ENCODE measurements around the gene ALK.

Gene ALK

GRCh38 chr2:29921560-29921915, at the start of gene ALK:
Gene ALK (minus strand): TSS chr2:29921586. CDS start chr2:29920659, 927 bp downstream.
- DNase-seq (ENCODE audit: low read depth in 2 of 2): peak; percentile 62

DNA sequence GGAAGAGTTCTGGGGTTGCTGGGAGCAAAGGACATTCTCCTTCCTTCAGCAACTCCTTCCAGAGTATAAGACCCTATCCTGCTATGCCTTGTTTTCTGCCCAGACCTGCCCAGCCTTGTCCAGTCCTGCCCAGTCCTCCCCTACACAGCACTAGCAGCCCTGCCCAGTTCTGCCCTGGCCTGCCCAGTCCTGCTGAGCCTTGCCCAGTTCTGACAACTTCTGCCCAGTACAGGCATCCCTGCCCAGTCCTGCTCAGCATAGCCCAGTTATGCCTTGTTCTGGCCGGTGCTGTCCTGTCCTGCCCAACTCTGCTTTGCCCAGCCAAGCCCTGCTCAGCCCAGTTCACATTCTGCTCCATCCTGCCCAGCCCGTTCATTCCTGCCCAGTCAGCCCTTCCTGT, 44.9 kb upstream of the ALK start:
- no peak for DNase-seq (ENCODE audit: low read depth in 2 of 2)

DNA sequence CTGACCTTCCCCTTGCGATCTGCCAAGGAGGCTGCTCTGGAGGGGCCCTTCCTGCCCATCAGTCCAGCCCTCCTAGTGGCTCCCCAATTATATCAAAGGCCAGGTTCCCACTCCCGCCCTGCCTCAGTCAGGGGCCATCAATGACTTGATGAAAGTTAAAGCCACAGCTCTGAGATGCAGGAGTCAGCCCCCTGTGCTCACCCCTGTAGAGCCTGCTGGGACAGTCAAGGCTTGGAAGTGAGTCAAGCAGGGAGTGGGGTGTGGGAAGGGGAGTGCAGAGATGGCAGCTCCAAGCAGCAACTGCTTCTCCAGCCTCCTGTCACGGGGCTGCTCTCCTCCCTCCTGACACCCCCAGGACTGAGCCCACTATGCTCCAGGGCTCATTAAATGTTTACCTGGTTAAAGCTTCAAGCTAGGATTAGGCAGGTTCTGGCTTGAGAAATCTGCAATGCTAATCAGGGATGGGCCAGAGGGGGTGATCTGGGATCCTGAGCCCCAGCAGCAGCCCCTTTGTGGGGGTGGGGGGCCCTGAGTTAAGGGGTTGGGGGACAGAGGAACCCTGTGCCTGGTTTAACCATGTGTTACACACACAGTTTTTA, 42.7 kb upstream of the ALK start:
- DNase-seq (ENCODE audit: low read depth in 2 of 2): no peak

DNA sequence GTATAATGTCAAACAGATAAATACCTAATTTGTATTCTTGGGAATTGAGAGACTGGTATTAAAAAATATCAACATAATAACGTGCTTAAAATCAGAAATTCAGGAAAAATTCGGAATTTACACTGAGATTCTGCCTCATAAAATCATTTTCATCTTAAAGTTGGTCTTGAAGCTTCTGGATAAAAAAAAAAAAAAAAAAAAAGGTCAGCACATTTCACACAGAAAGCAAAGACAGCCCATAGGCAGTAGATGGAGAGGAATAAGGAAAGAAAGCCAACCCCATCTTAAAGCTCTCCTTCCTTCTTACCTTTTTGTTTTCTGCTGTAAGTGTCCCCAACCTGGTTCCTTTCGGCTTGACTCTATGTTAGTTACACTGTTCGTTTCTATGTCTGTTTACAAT, 41.5 kb upstream of the ALK start:
- no peak for DNase-seq (ENCODE audit: low read depth in 2 of 2)

- DNase-seq (ENCODE audit: low read depth in 2 of 2): no peak
These were observed 32.9 kb upstream of the ALK start for GRCh38 chr2:29954316-29954715.

- DNase-seq (ENCODE audit: low read depth in 2 of 2): no peak
These were observed 31.6 kb upstream of the ALK start for GRCh38 chr2:29952973-29953372.

- no peak for DNase-seq (ENCODE audit: low read depth in 2 of 2)
These were observed 30.2 kb upstream of the ALK start for GRCh38 chr2:29951576-29951975.

GRCh38 chr2:29950481-29950880, 29.1 kb upstream of the ALK start:
- DNase-seq (ENCODE audit: low read depth in 2 of 2): no peak

DNA sequence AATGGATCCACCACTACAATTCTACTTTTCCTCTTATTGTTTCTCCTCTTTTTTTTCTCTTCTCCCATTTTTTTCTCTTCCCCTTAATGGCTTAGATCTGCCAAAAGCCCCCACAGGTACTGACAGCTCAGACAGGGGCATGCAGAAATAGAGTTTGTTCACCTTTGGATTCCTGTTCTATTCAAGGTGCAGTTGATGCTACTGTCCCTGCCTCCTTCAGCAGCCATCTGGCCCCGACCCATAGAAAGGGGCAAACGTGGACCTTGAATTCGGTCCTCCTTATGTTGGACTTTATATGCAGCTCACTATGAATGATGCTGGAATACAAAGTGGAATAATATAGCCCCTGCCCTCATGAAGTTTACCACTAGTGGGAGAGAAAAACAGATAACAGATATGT, 27.7 kb upstream of the ALK start:
- DNase-seq (ENCODE audit: low read depth in 2 of 2): no peak

GRCh38 chr2:29946505-29946904, 25.1 kb upstream of the ALK start:
- no peak for DNase-seq (ENCODE audit: low read depth in 2 of 2)

GRCh38 chr2:29942711-29943110, 21.3 kb upstream of the ALK start:
- no peak for DNase-seq (ENCODE audit: low read depth in 2 of 2)

GRCh38 chr2:29940706-29941105, 19.3 kb upstream of the ALK start:
- no peak for DNase-seq (ENCODE audit: low read depth in 2 of 2)

GRCh38 chr2:29936020-29936419, 14.6 kb upstream of the ALK start:
- no peak for DNase-seq (ENCODE audit: low read depth in 2 of 2)

- DNase-seq (ENCODE audit: low read depth in 2 of 2): no peak
These were observed 10.4 kb upstream of the ALK start for GRCh38 chr2:29931818-29932217.

GRCh38 chr2:29923110-29923721, 1.8 kb upstream of the ALK start:
- DNase-seq (ENCODE audit: low read depth in 2 of 2): peak; percentile 17 to 24

- DNase-seq (ENCODE audit: low read depth in 2 of 2): no peak
These were observed 1.2 kb upstream of the ALK start for GRCh38 chr2:29922605-29923004.

- DNase-seq (ENCODE audit: low read depth in 2 of 2): no peak
These were observed 491 bp downstream of the ALK start for GRCh38 chr2:29920631-29921559.

- peak; percentile 30 to 36 for DNase-seq (ENCODE audit: low read depth in 2 of 2)
These were observed 1.2 kb downstream of the ALK start for GRCh38 chr2:29920130-29920577.

DNA sequence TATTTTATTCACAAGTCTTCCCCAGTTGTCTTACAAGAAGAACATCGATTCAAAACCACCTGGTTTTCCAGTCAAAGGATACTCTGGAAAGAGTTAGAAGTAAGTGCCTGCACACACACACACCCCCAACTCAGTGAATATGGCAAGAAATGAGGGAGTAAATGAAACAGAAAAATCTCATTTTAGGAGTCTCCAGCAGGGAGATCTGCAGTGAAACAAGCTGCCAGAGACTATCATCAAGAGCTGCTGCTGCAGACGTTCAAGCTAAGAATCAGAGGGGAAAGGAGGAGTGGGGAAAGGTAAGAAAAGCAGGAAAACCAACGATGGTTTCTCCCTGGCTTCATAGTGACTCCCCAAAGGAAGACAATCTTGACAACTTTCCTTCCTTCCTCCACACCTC, 2.4 kb downstream of the ALK start:
- no peak for DNase-seq (ENCODE audit: low read depth in 2 of 2)

GRCh38 chr2:29917781-29918180, 3.6 kb downstream of the ALK start:
- DNase-seq (ENCODE audit: low read depth in 2 of 2): no peak

GRCh38 chr2:29916571-29916970, 4.8 kb downstream of the ALK start:
- no peak for DNase-seq (ENCODE audit: low read depth in 2 of 2)

GRCh38 chr2:29910960-29911359, 10.4 kb downstream of the ALK start:
- no peak for DNase-seq (ENCODE audit: low read depth in 2 of 2)

DNA sequence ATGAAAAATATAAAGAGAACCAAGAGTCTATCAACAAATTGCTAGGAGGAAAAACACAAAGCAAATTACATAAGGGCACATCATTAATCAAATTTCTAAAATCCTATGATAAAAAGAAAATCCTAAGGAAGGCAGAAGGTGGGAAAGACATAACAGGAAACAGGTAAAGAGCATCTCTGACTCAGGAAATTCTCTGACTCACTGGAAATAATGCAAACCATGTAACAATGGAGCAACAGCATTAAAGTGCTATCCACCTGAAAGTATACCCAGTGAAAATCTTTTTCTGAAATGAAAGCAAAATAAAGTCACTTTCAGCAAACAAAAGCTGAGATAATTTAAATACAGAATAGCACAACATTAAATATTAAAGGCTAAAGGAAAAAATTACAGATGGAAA, 10.9 kb downstream of the ALK start:
- no peak for DNase-seq (ENCODE audit: low read depth in 2 of 2)

All from stimulated activated CD8-positive, alpha-beta memory T cell treated with anti-CD3 and anti-CD28 coated beads, Interleukin-2, amount 100 ng/mL, for 48 hours (primary cell).